ENCODE results near the gene BTBD1.
"Not testable (repeated sequence)": the region's sequence is repeated elsewhere in the genome, so short reads cannot be mapped to it uniquely, and the experiment has no call there.

Gene BTBD1

GRCh38 chr15:83098079-83098478 is 31.0 kb upstream of the BTBD1 start:
- Histone ChIP-seq H3K4me1 (ENCODE audit: control extremely low read depth in 1 of 4, control insufficient read depth in 4 of 4, insufficient read depth in 4 of 4, low read length in 3 of 4) (peaks cover 3 to 19% (median 12%) of the 10 kb centered on the region in 4 experiments), H3K4me3 (ENCODE audit: control insufficient read depth in 1 of 7, extremely low read depth in 1 of 7, insufficient read depth in 4 of 7, low read depth in 2 of 7, low read length in 6 of 7) (no peak overlapping the region), H3K9me3 (ENCODE audit: control extremely low read depth in 1 of 5, control insufficient read depth in 4 of 5, insufficient read depth in 2 of 5, low read depth in 1 of 5, low read length in 4 of 5) (peaks cover 0 to 4% (median 2%) of the 10 kb centered on the region in 5 experiments), H3K27me3 (replicated peaks in 2 of 5; ENCODE audit: control insufficient read depth in 4 of 5, insufficient read depth in 5 of 5, low read length in 4 of 5) (no peaks in the 10 kb centered on the region), H3K27ac (ENCODE audit: insufficient read depth in 1 of 2, low read depth in 1 of 2, low read length in 2 of 2, poor library complexity in 1 of 2, severe bottlenecking in 2 of 2) (no peak overlapping the region), H3K36me3 (ENCODE audit: control insufficient read depth in 4 of 4, insufficient read depth in 4 of 4, low read length in 3 of 4) (no peaks in the 10 kb centered on the region)
- POLR2A ChIA-PET, result no interaction called here
- CTCF ChIA-PET, result interaction anchor here (0.5 to 1.7 kb wide), 2 partner anchors 11 to 27 kb away, joined by 3 to 5 read pairs; no protein-coding TSS in a partner anchor
- no peak for DNase-seq

- peaks cover 0 to 4% (median 2%) of the 10 kb centered on the region in 5 experiments for H3K9me3 ChIP-seq (ENCODE audit: control extremely low read depth in 1 of 5, control insufficient read depth in 4 of 5, insufficient read depth in 2 of 5, low read depth in 1 of 5, low read length in 4 of 5)
- no peaks in the 10 kb centered on the region for H3K27me3 ChIP-seq (replicated peaks in 2 of 5; ENCODE audit: control insufficient read depth in 4 of 5, insufficient read depth in 5 of 5, low read length in 4 of 5)
- no peaks in the 10 kb centered on the region for H3K36me3 ChIP-seq (ENCODE audit: control insufficient read depth in 4 of 4, insufficient read depth in 4 of 4, low read length in 3 of 4)
- H3K27ac ChIP-seq (ENCODE audit: insufficient read depth in 1 of 2, low read depth in 1 of 2, low read length in 2 of 2, poor library complexity in 1 of 2, severe bottlenecking in 2 of 2), result no peak overlapping the region
- WGBS (ENCODE audit: insufficient coverage), result 98% methylated on average over 5 of the region's 5 CpGs
- DNase-seq, result no peak
- H3K4me3 ChIP-seq (ENCODE audit: control insufficient read depth in 1 of 7, extremely low read depth in 1 of 7, insufficient read depth in 4 of 7, low read depth in 2 of 7, low read length in 6 of 7), result no peak overlapping the region
- peaks cover 7 to 25% (median 17%) of the 10 kb centered on the region in 4 experiments for H3K4me1 ChIP-seq (ENCODE audit: control extremely low read depth in 1 of 4, control insufficient read depth in 4 of 4, insufficient read depth in 4 of 4, low read length in 3 of 4)
- POLR2A ChIA-PET, result no interaction called here
- CTCF ChIA-PET, result interaction anchor here (0.7 to 1.5 kb wide), 2 partner anchors 12 to 14 kb away, joined by 4 to 5 read pairs; partner anchors contain the start of gene TM6SF1
These were observed 27.5 kb upstream of the BTBD1 start for GRCh38 chr15:83094583-83094982.

- Histone ChIP-seq H3K4me3 (ENCODE audit: control insufficient read depth in 1 of 7, extremely low read depth in 1 of 7, insufficient read depth in 4 of 7, low read depth in 2 of 7, low read length in 6 of 7) (peak overlapping the region in 3 of 7 experiments; percentile 3 to 26 (median 16)), H3K36me3 (ENCODE audit: control insufficient read depth in 4 of 4, insufficient read depth in 4 of 4, low read length in 3 of 4) (no peaks in the 10 kb centered on the region), H3K27ac (ENCODE audit: insufficient read depth in 1 of 2, low read depth in 1 of 2, low read length in 2 of 2, poor library complexity in 1 of 2, severe bottlenecking in 2 of 2) (peak overlapping the region; percentile 49 to 79), H3K27me3 (replicated peaks in 2 of 5; ENCODE audit: control insufficient read depth in 4 of 5, insufficient read depth in 5 of 5, low read length in 4 of 5) (no peaks in the 10 kb centered on the region), H3K4me1 (ENCODE audit: control extremely low read depth in 1 of 4, control insufficient read depth in 4 of 4, insufficient read depth in 4 of 4, low read length in 3 of 4) (peaks cover 7 to 22% (median 15%) of the 10 kb centered on the region in 4 experiments), H3K9me3 (ENCODE audit: control extremely low read depth in 1 of 5, control insufficient read depth in 4 of 5, insufficient read depth in 2 of 5, low read depth in 1 of 5, low read length in 4 of 5) (no peaks in the 10 kb centered on the region)
- CTCF ChIA-PET, result interaction anchor here (1.0 to 1.3 kb wide), 2 partner anchors 13 to 23 kb away, joined by 3 to 4 read pairs; no protein-coding TSS in a partner anchor
- WGBS (ENCODE audit: insufficient coverage), result 0% methylated on average over 2 of the region's 4 CpGs
- peak; percentile 92 to 97 (median 95) for DNase-seq
- POLR2A ChIA-PET, result interaction anchor here (0.6 to 1.2 kb wide), 3 partner anchors 16 to 115 kb away, joined by 3 to 4 read pairs (median 3); partner anchors contain the start of gene HDGFL3
These were observed 25.4 kb upstream of the BTBD1 start for GRCh38 chr15:83092309-83092976.

GRCh38 chr15:83091965-83092308 is 24.9 kb upstream of the BTBD1 start:
- ChIA-PET POLR2A (interaction anchor here (1.0 to 1.2 kb wide), 2 partner anchors 17 to 116 kb away, joined by 3 to 4 read pairs; partner anchors contain the start of gene HDGFL3), CTCF (interaction anchor here (1.0 to 1.3 kb wide), 2 partner anchors 14 to 22 kb away, joined by 3 to 4 read pairs; no protein-coding TSS in a partner anchor)
- H3K27me3 ChIP-seq (replicated peaks in 2 of 5; ENCODE audit: control insufficient read depth in 4 of 5, insufficient read depth in 5 of 5, low read length in 4 of 5); DNase-seq; H3K36me3 ChIP-seq (ENCODE audit: control insufficient read depth in 4 of 4, insufficient read depth in 4 of 4, low read length in 3 of 4); H3K9me3 ChIP-seq (ENCODE audit: control extremely low read depth in 1 of 5, control insufficient read depth in 4 of 5, insufficient read depth in 2 of 5, low read depth in 1 of 5, low read length in 4 of 5): not testable (repeated sequence)
- Histone ChIP-seq H3K27ac (ENCODE audit: insufficient read depth in 1 of 2, low read depth in 1 of 2, low read length in 2 of 2, poor library complexity in 1 of 2, severe bottlenecking in 2 of 2) (peak overlapping the region; percentile 49 to 79), H3K4me1 (ENCODE audit: control extremely low read depth in 1 of 4, control insufficient read depth in 4 of 4, insufficient read depth in 4 of 4, low read length in 3 of 4) (peaks cover 7 to 22% (median 15%) of the 10 kb centered on the region in 4 experiments), H3K4me3 (ENCODE audit: control insufficient read depth in 1 of 7, extremely low read depth in 1 of 7, insufficient read depth in 4 of 7, low read depth in 2 of 7, low read length in 6 of 7) (peak overlapping the region in 3 of 7 experiments; percentile 3 to 26 (median 16))
- WGBS (ENCODE audit: insufficient coverage), result no CpG with 5 or more reads among the region's 3 CpGs

- ChIA-PET POLR2A (no interaction called here), CTCF (interaction anchor here (2.1 kb wide), 1 partner anchor 11 kb away, joined by 6 read pairs; no protein-coding TSS in a partner anchor)
- 95% methylated on average over 4 of the region's 4 CpGs for WGBS (ENCODE audit: insufficient coverage)
These were observed 23.4 kb upstream of the BTBD1 start for GRCh38 chr15:83090465-83090864.

GRCh38 chr15:83088876-83089275 is 21.8 kb upstream of the BTBD1 start:
- H3K4me3 ChIP-seq (ENCODE audit: control insufficient read depth in 1 of 7, extremely low read depth in 1 of 7, insufficient read depth in 4 of 7, low read depth in 2 of 7, low read length in 6 of 7), result no peak overlapping the region
- no peaks in the 10 kb centered on the region for H3K27me3 ChIP-seq (replicated peaks in 2 of 5; ENCODE audit: control insufficient read depth in 4 of 5, insufficient read depth in 5 of 5, low read length in 4 of 5)
- ChIA-PET CTCF (interaction anchor here (1.0 to 2.1 kb wide), 2 partner anchors 10 to 29 kb away, joined by 3 to 6 read pairs; no protein-coding TSS in a partner anchor), POLR2A (no interaction called here)
- H3K27ac ChIP-seq (ENCODE audit: insufficient read depth in 1 of 2, low read depth in 1 of 2, low read length in 2 of 2, poor library complexity in 1 of 2, severe bottlenecking in 2 of 2), result no peak overlapping the region
- H3K4me1 ChIP-seq (ENCODE audit: control extremely low read depth in 1 of 4, control insufficient read depth in 4 of 4, insufficient read depth in 4 of 4, low read length in 3 of 4), result peaks cover 7 to 25% (median 15%) of the 10 kb centered on the region in 4 experiments
- no peaks in the 10 kb centered on the region for H3K9me3 ChIP-seq (ENCODE audit: control extremely low read depth in 1 of 5, control insufficient read depth in 4 of 5, insufficient read depth in 2 of 5, low read depth in 1 of 5, low read length in 4 of 5)
- no peaks in the 10 kb centered on the region for H3K36me3 ChIP-seq (ENCODE audit: control insufficient read depth in 4 of 4, insufficient read depth in 4 of 4, low read length in 3 of 4)
- no peak for DNase-seq
- WGBS (ENCODE audit: insufficient coverage), result no CpG with 5 or more reads among the region's 2 CpGs

More at GRCh38 chr15:83090465-83090864, 23.4 kb upstream of the BTBD1 start:
- Histone ChIP-seq H3K4me3 (ENCODE audit: control insufficient read depth in 1 of 7, extremely low read depth in 1 of 7, insufficient read depth in 4 of 7, low read depth in 2 of 7, low read length in 6 of 7) (no peak overlapping the region), H3K27ac (ENCODE audit: insufficient read depth in 1 of 2, low read depth in 1 of 2, low read length in 2 of 2, poor library complexity in 1 of 2, severe bottlenecking in 2 of 2) (no peak overlapping the region), H3K4me1 (ENCODE audit: control extremely low read depth in 1 of 4, control insufficient read depth in 4 of 4, insufficient read depth in 4 of 4, low read length in 3 of 4) (peaks cover 7 to 26% (median 15%) of the 10 kb centered on the region in 4 experiments), H3K9me3 (ENCODE audit: control extremely low read depth in 1 of 5, control insufficient read depth in 4 of 5, insufficient read depth in 2 of 5, low read depth in 1 of 5, low read length in 4 of 5) (no peaks in the 10 kb centered on the region), H3K36me3 (ENCODE audit: control insufficient read depth in 4 of 4, insufficient read depth in 4 of 4, low read length in 3 of 4) (no peaks in the 10 kb centered on the region), H3K27me3 (replicated peaks in 2 of 5; ENCODE audit: control insufficient read depth in 4 of 5, insufficient read depth in 5 of 5, low read length in 4 of 5) (no peaks in the 10 kb centered on the region)
- no peak for DNase-seq

- no peak overlapping the region for H3K4me3 ChIP-seq (ENCODE audit: control insufficient read depth in 1 of 7, extremely low read depth in 1 of 7, insufficient read depth in 4 of 7, low read depth in 2 of 7, low read length in 6 of 7)
- no peaks in the 10 kb centered on the region for H3K27me3 ChIP-seq (replicated peaks in 2 of 5; ENCODE audit: control insufficient read depth in 4 of 5, insufficient read depth in 5 of 5, low read length in 4 of 5)
- POLR2A ChIA-PET, result no interaction called here
- peaks cover 6 to 17% (median 7%) of the 10 kb centered on the region in 4 experiments for H3K4me1 ChIP-seq (ENCODE audit: control extremely low read depth in 1 of 4, control insufficient read depth in 4 of 4, insufficient read depth in 4 of 4, low read length in 3 of 4)
- no peaks in the 10 kb centered on the region for H3K9me3 ChIP-seq (ENCODE audit: control extremely low read depth in 1 of 5, control insufficient read depth in 4 of 5, insufficient read depth in 2 of 5, low read depth in 1 of 5, low read length in 4 of 5)
- no peak for DNase-seq
- CTCF ChIA-PET, result interaction anchor here (0.6 to 1.0 kb wide), 2 partner anchors 18 to 536 kb away, joined by 3 read pairs; no protein-coding TSS in a partner anchor
- no peak overlapping the region for H3K27ac ChIP-seq (ENCODE audit: insufficient read depth in 1 of 2, low read depth in 1 of 2, low read length in 2 of 2, poor library complexity in 1 of 2, severe bottlenecking in 2 of 2)
- H3K36me3 ChIP-seq (ENCODE audit: control insufficient read depth in 4 of 4, insufficient read depth in 4 of 4, low read length in 3 of 4), result no peaks in the 10 kb centered on the region
- 39% methylated on average over 2 of the region's 2 CpGs for WGBS (ENCODE audit: insufficient coverage)
These were observed 20.5 kb upstream of the BTBD1 start for GRCh38 chr15:83087576-83087975.
